ENCODE data around the gene PDE3B. TPM values are rescaled to one million over a fixed set of nuclear protein-coding genes. Genes with fewer than 3 reads are reported as not detected.

PDE3B gene
- polyA plus RNA-seq, 1 donor (not counting 4 experiments of a cell fraction or from before 2014, with no cell fraction given), result 0.01 TPM

DNA sequence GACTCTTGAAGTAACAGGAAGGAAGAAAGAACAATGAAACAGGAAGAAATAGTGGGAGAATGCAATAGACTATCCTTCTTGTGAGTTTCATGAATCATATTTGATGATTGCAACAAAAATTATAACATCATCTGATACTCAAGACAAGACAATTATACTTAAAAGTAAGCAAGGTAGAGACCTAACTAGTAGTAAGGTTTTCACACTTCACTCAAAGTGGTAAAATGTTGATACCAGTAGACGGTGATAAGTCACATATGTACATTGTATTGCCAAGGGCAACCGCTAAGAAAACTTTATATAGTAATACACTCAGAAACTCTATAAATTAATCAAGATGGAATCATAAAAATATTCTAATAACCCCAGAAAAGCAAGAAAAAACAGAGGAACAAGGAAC lies 140.6 kb downstream of the PDE3B start:
- no peaks in the 10 kb centered on the region for H3K4me1 ChIP-seq (ENCODE audit: control insufficient read depth, extremely low read depth, insufficient read depth, low read length)
- H3K4me3 ChIP-seq (ENCODE audit: control insufficient read depth in 2 of 3, extremely low read depth in 1 of 3, insufficient read depth in 2 of 3, low read depth in 1 of 3, low read length in 3 of 3), result no peak overlapping the region
- FAIRE-seq, result no peak
- H3K4me2 ChIP-seq (ENCODE audit: control insufficient read depth, extremely low read depth, insufficient read depth, low read depth, low read length), result no peak overlapping the region
- no peaks in the 10 kb centered on the region for H3K9me3 ChIP-seq (ENCODE audit: control insufficient read depth, low read depth, low read length)
- H3K27ac ChIP-seq (ENCODE audit: control insufficient read depth, insufficient read depth, low read length), result no peak overlapping the region
- no peaks in the 10 kb centered on the region for H4K20me1 ChIP-seq (ENCODE audit: control insufficient read depth, extremely low read depth, insufficient read depth, low read length)
- no peak for DNase-seq (ENCODE audit: low read depth, low spot score)
- no peak for TF ChIP-seq EZH2 (IDR thresholded peaks at IDR 0.05; ENCODE audit: low read length)
- TF ChIP-seq, protein P1, sequence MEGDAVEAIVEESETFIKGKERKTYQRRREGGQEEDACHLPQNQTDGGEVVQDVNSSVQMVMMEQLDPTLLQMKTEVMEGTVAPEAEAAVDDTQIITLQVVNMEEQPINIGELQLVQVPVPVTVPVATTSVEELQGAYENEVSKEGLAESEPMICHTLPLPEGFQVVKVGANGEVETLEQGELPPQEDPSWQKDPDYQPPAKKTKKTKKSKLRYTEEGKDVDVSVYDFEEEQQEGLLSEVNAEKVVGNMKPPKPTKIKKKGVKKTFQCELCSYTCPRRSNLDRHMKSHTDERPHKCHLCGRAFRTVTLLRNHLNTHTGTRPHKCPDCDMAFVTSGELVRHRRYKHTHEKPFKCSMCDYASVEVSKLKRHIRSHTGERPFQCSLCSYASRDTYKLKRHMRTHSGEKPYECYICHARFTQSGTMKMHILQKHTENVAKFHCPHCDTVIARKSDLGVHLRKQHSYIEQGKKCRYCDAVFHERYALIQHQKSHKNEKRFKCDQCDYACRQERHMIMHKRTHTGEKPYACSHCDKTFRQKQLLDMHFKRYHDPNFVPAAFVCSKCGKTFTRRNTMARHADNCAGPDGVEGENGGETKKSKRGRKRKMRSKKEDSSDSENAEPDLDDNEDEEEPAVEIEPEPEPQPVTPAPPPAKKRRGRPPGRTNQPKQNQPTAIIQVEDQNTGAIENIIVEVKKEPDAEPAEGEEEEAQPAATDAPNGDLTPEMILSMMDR (optimal IDR thresholded peaks at IDR 0.05 in 1 of 3, IDR thresholded peaks at IDR 0.05 in 1 of 3, conservative IDR thresholded peaks at IDR 0.05 in 1 of 3; ENCODE audit: extremely low read depth in 1 of 3, insufficient read depth in 2 of 3, low read length in 3 of 3), result no peak
- dilution Hi-C loops (cut with MboI; ENCODE audit: extremely low pct_ligation_motif_present, low sequenced_read_pairs), result no loop called here
- H3K9me1 ChIP-seq (ENCODE audit: control insufficient read depth, extremely low read depth, insufficient read depth, low read length), result no peaks in the 10 kb centered on the region
- H3K27me3 ChIP-seq (ENCODE audit: control insufficient read depth, extremely low read depth, insufficient read depth, low read length), result no peaks in the 10 kb centered on the region
- H3K9ac ChIP-seq (ENCODE audit: control insufficient read depth, extremely low read depth, insufficient read depth, low read length), result no peak overlapping the region
- H2AFZ ChIP-seq (ENCODE audit: control insufficient read depth, low read length), result no peak overlapping the region
- no peaks in the 10 kb centered on the region for H3K79me2 ChIP-seq (ENCODE audit: control insufficient read depth, insufficient read depth, low read length)
- H3K36me3 ChIP-seq (ENCODE audit: control insufficient read depth in 2 of 2, extremely low read depth in 1 of 2, insufficient read depth in 2 of 2, low read length in 2 of 2), result no peaks in the 10 kb centered on the region

GRCh38 chr11:14789879-14790484 lies 146.4 kb downstream of the PDE3B start:
- H3K9ac ChIP-seq (ENCODE audit: control insufficient read depth, extremely low read depth, insufficient read depth, low read length), result no peak overlapping the region
- no peaks in the 10 kb centered on the region for H4K20me1 ChIP-seq (ENCODE audit: control insufficient read depth, extremely low read depth, insufficient read depth, low read length)
- dilution Hi-C loops (cut with MboI; ENCODE audit: extremely low pct_ligation_motif_present, low sequenced_read_pairs), result no loop called here
- no peaks in the 10 kb centered on the region for H3K9me3 ChIP-seq (ENCODE audit: control insufficient read depth, low read depth, low read length)
- H3K4me1 ChIP-seq (ENCODE audit: control insufficient read depth, extremely low read depth, insufficient read depth, low read length), result no peaks in the 10 kb centered on the region
- no peak for TF ChIP-seq EZH2 (IDR thresholded peaks at IDR 0.05; ENCODE audit: low read length)
- TF ChIP-seq, protein P1 (optimal IDR thresholded peaks at IDR 0.05 in 1 of 3, IDR thresholded peaks at IDR 0.05 in 1 of 3, conservative IDR thresholded peaks at IDR 0.05 in 1 of 3; ENCODE audit: extremely low read depth in 1 of 3, insufficient read depth in 2 of 3, low read length in 3 of 3), result peak in 1 of 3 experiments; percentile 37
- H3K27me3 ChIP-seq (ENCODE audit: control insufficient read depth, extremely low read depth, insufficient read depth, low read length), result no peaks in the 10 kb centered on the region
- no peak for DNase-seq (ENCODE audit: low read depth, low spot score)
- no peak overlapping the region for H3K4me3 ChIP-seq (ENCODE audit: control insufficient read depth in 2 of 3, extremely low read depth in 1 of 3, insufficient read depth in 2 of 3, low read depth in 1 of 3, low read length in 3 of 3)
- no peak overlapping the region for H3K4me2 ChIP-seq (ENCODE audit: control insufficient read depth, extremely low read depth, insufficient read depth, low read depth, low read length)
- no peaks in the 10 kb centered on the region for H3K79me2 ChIP-seq (ENCODE audit: control insufficient read depth, insufficient read depth, low read length)
- H3K27ac ChIP-seq (ENCODE audit: control insufficient read depth, insufficient read depth, low read length), result no peak overlapping the region
- H3K36me3 ChIP-seq (ENCODE audit: control insufficient read depth in 2 of 2, extremely low read depth in 1 of 2, insufficient read depth in 2 of 2, low read length in 2 of 2), result no peaks in the 10 kb centered on the region
- FAIRE-seq, result no peak
- H2AFZ ChIP-seq (ENCODE audit: control insufficient read depth, low read length), result no peak overlapping the region
- no peaks in the 10 kb centered on the region for H3K9me1 ChIP-seq (ENCODE audit: control insufficient read depth, extremely low read depth, insufficient read depth, low read length)

Measured in keratinocyte (primary cell).